HG03460 (cell line): ENCODE data around the gene MBNL2.

Experiments used
- ATAC-seq: cut with Tn5 transposase; IDR thresholded peaks from one replicate; pipeline ENCODE4 v1.9.1; 2021; ENCODE audit not compliant: unreplicated experiment

The MBNL2 gene

DNA sequence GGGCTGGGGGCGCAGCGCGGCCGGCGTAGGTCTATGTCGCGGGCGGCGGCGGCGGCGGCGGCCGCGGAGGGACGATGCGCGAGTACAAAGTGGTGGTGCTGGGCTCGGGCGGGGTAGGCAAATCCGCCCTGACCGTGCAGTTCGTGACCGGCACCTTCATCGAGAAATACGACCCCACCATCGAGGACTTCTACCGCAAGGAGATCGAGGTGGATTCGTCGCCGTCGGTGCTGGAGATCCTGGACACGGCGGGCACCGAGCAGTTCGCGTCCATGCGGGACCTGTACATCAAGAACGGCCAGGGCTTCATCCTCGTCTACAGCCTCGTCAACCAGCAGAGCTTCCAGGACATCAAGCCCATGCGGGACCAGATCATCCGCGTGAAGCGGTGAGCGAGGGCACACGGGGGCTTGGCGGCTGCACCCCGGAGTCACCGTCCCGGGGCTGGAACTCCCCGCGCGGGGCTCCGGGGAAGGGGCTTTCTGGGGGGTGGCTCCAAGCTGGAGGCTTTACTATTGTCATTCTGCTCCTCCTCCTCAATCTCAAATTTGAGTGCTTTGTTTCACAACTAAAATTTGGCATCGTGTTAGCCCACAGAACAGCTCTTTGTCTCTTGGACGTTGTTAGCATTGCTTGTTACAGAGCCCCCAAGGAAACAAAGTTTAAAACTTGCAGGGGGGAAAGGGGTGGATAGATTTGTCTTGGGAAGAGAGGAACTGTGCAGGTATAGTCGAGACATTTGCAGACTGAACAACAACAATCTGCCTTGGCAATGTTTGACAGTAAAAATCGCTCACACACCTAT is 212.5 kb downstream of the MBNL2 start:
- peak; percentile 0 for ATAC-seq

DNA sequence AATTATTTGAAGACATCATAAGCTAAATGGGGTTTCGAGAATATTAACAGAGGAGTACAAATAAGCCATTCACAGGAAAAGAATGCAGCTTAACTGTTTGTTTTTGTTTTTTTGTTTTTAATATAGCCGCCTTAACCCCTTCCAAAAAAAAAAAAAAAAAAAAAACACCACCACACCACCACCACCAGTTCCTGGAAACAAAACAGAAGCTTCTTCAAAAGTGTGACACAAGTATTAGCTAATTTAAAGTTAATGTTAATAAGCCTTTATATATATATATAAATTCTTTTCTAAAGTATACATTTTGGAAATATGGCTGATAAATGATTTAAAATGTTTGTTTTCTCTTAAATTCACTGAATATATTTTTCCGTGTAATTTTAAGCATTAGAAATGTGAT is 213.2 kb downstream of the MBNL2 start:
- no peak for ATAC-seq

GRCh38 chr13:97435794-97436193 is 213.7 kb downstream of the MBNL2 start:
- ATAC-seq, result no peak

GRCh38 chr13:97436845-97437244 is 214.7 kb downstream of the MBNL2 start:
- ATAC-seq, result no peak

GRCh38 chr13:97437729-97438128 is 215.6 kb downstream of the MBNL2 start:
- no peak for ATAC-seq

GRCh38 chr13:97438856-97439595 is 216.9 kb downstream of the MBNL2 start:
- no peak for ATAC-seq

DNA sequence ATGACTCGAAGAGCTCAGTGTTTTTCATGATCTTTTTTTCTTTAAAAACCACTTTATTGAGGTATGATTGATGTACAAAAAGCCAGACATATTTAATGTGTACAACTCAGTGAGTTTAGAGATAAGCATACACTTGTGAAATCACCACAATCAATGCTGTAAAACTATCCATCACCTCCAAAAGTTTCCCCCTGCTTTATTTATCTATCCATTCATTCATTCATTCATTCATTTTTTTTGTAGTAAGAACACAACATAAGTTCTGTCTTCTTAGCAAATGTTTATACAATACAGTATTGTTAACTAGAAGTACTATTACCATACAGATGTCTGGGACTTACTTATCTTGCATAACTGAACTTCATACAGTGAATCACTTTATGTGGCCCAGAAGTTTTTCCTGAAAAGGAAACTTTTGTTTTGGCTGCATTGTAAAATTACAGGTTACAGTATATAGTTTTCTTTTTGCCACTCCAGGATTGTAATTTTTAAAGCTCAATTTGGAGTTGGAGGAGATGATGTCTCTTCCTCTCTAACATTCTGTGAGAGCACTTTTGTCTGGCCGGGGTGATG is 218.6 kb downstream of the MBNL2 start:
- ATAC-seq, result no peak

DNA sequence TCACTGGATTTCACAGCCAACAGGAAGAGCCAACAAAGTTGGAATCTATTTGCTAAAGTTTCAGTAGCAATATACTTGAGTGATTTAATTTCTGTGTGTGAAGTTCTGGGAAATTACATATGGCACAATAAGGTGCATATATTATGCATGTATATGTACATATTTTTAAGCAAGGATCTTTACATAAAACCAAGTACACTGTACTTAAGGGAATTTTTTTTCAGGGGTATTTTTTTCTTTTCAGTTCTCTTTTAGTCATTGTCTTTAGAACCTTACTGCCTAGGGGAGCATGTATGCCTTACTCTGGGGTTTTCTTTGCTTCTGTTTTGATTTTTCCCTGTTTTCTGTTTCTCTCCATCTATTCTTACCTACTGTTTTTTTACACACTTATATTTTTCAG is 219.2 kb downstream of the MBNL2 start:
- peak; percentile 58 for ATAC-seq
